OCI-LY3 (cell line): Measurements from ENCODE around the gene RAD51B.
A peak's percentile ranks its signal among the peaks of the same experiment; 100 is the strongest.

Experiments
- H2AFZ ChIP-seq: fragments of 200-600, 300-600 bp; shearing (Covaris generic); 2 replicates; pipeline ENCODE4 v1.6.0; 2014; ENCODE audit warnings: antibody characterized with exemption, low read depth, low read length
- H3K27ac ChIP-seq: fragments of 200-600, 300-600 bp; sonication (generic); 2 replicates; pipeline ENCODE4 v1.5.1; 2014; ENCODE audit warnings: mild to moderate bottlenecking, low read length, moderate library complexity, mixed read lengths
- H3K27me3 ChIP-seq: fragments of 200-600, 300-600 bp; sonication (generic); 2 replicates; pipeline ENCODE4 v1.6.1; 2014; ENCODE audit warnings: low read depth, low read length, mixed read lengths
- H3K36me3 ChIP-seq: fragments of 200-600, 300-600 bp; sonication (generic); replicated peaks from 2 replicates; pipeline ENCODE3; 2014; ENCODE audit warnings: low read depth, low read length, mixed read lengths
- H3K4me1 ChIP-seq: fragments of 300-600, 200-600 bp; sonication (generic); 2 replicates; pipeline ENCODE4 v1.6.1; 2014; ENCODE audit warnings: low read length, mixed read lengths
- H3K4me2 ChIP-seq: fragments of 200-600, 300-600 bp; sonication (generic); 2 replicates; pipeline ENCODE4 v1.6.1; 2014; ENCODE audit warnings: low read length, mixed read lengths
- H3K4me3 ChIP-seq: fragments of 300-600, 200-600 bp; sonication (generic); 2 replicates; pipeline ENCODE4 v1.5.1; 2014; ENCODE audit warnings: antibody characterized with exemption, mild to moderate bottlenecking, low read length, moderate library complexity
- H3K79me2 ChIP-seq: fragments of 300-600, 200-600 bp; shearing (Covaris generic); 2 replicates; pipeline ENCODE4 v1.6.1; 2014; ENCODE audit warnings: mild to moderate bottlenecking, low read length, mixed read lengths
- H3K9ac ChIP-seq: fragments of 300-600, 200-600 bp; shearing (Covaris generic); 2 replicates; pipeline ENCODE4 v1.6.0; 2014; ENCODE audit warnings: mild to moderate bottlenecking, low read length, moderate library complexity
- H3K9me3 ChIP-seq: fragments of 200-600, 300-600 bp; shearing (Covaris generic); 2 replicates; pipeline ENCODE4 v1.6.1; 2014; ENCODE audit warnings: low read length, mixed read lengths; ENCODE audit not compliant: insufficient read depth
- H4K20me1 ChIP-seq: fragments of 200-600, 300-600 bp; sonication (generic); 2 replicates; pipeline ENCODE4 v1.6.1; 2016; ENCODE audit warnings: low read length, mixed read lengths; ENCODE audit not compliant: insufficient read depth
- EZH2phosphoT487 ChIP-seq: fragments of 200-600 bp; shearing (Covaris generic); IDR thresholded peaks from 2 replicates; pipeline ENCODE4 v1.6.1; 2018; ENCODE audit warnings: antibody characterized with exemption, mixed run types, low read depth
- TF ChIP-seq, protein P1 (sequence below): fragments of 200-600, 300-600 bp; sonication (generic); IDR thresholded peaks from 2 replicates; pipeline ENCODE4 v1.5.1; 2014; ENCODE audit warnings: antibody characterized with exemption, low read length, low read depth

The RAD51B gene

GRCh38 chr14:67857778-67858350 is 38.3 kb downstream of the RAD51B start:
- H2AFZ ChIP-seq = no peak overlapping the region
- TF ChIP-seq EZH2phosphoT487 = no peak
- TF ChIP-seq, protein P1, sequence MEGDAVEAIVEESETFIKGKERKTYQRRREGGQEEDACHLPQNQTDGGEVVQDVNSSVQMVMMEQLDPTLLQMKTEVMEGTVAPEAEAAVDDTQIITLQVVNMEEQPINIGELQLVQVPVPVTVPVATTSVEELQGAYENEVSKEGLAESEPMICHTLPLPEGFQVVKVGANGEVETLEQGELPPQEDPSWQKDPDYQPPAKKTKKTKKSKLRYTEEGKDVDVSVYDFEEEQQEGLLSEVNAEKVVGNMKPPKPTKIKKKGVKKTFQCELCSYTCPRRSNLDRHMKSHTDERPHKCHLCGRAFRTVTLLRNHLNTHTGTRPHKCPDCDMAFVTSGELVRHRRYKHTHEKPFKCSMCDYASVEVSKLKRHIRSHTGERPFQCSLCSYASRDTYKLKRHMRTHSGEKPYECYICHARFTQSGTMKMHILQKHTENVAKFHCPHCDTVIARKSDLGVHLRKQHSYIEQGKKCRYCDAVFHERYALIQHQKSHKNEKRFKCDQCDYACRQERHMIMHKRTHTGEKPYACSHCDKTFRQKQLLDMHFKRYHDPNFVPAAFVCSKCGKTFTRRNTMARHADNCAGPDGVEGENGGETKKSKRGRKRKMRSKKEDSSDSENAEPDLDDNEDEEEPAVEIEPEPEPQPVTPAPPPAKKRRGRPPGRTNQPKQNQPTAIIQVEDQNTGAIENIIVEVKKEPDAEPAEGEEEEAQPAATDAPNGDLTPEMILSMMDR = no peak
- peaks cover 34% of the 10 kb centered on the region for H3K4me1 ChIP-seq
- H3K36me3 ChIP-seq = no peaks in the 10 kb centered on the region
- H4K20me1 ChIP-seq = no peaks in the 10 kb centered on the region
- H3K9ac ChIP-seq = no peak overlapping the region
- H3K27ac ChIP-seq = no peak overlapping the region
- H3K27me3 ChIP-seq = no peaks in the 10 kb centered on the region
- no peak overlapping the region for H3K4me3 ChIP-seq
- no peaks in the 10 kb centered on the region for H3K9me3 ChIP-seq
- H3K79me2 ChIP-seq = no peaks in the 10 kb centered on the region
- H3K4me2 ChIP-seq = no peak overlapping the region

DNA sequence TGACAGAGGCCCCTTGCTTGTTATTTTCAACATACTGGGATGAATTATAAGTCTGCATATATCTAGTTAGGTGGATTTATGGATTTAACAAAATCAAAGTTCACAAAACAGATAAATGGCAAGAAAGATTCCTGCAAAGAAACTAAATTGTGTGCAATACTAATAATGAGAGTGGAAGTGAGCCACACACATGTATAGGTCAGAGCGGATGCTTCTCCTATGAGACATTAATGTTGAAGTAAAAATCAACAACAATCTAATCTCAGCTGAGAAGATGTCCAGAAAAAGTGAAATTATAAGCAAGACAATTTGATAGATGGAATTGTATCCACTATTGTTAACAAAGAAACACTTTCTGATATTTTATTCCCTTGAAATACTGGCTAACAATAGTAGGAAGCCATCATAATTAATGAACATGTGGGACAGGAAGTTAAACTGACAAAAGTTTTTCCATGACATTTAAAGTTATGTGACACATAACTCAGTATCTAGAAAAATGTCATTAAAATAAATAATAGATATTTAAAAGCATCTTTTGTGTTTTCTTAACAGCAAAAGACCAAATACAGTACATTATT is 39.7 kb downstream of the RAD51B start:
- H3K27ac ChIP-seq = no peak overlapping the region
- H3K36me3 ChIP-seq = no peaks in the 10 kb centered on the region
- peaks cover 20% of the 10 kb centered on the region for H3K4me1 ChIP-seq
- H2AFZ ChIP-seq = no peak overlapping the region
- no peaks in the 10 kb centered on the region for H3K79me2 ChIP-seq
- peak overlapping the region; percentile 47 for H3K4me2 ChIP-seq
- no peaks in the 10 kb centered on the region for H3K27me3 ChIP-seq
- TF ChIP-seq EZH2phosphoT487 = no peak
- TF ChIP-seq, protein P1 = no peak
- H4K20me1 ChIP-seq = no peaks in the 10 kb centered on the region
- H3K9ac ChIP-seq = no peak overlapping the region
- no peaks in the 10 kb centered on the region for H3K9me3 ChIP-seq
- H3K4me3 ChIP-seq = no peak overlapping the region

GRCh38 chr14:67863223-67863622 is 43.6 kb downstream of the RAD51B start:
- no peaks in the 10 kb centered on the region for H3K36me3 ChIP-seq

GRCh38 chr14:67875175-67876006 is 55.8 kb downstream of the RAD51B start:
- Histone ChIP-seq H3K27ac (no peak overlapping the region), H3K4me1 (peaks cover 4% of the 10 kb centered on the region; the same call in 1 of the 2 replicates), H3K4me3 (no peak overlapping the region), H3K9me3 (no peaks in the 10 kb centered on the region), H2AFZ (no peak overlapping the region), H3K79me2 (no peaks in the 10 kb centered on the region), H4K20me1 (no peaks in the 10 kb centered on the region), H3K36me3 (no peaks in the 10 kb centered on the region), H3K4me2 (no peak overlapping the region), H3K9ac (no peak overlapping the region), H3K27me3 (no peaks in the 10 kb centered on the region)
- TF ChIP-seq, protein P1 = no peak
- TF ChIP-seq EZH2phosphoT487 = no peak

More at GRCh38 chr14:67863223-67863622, 43.6 kb downstream of the RAD51B start:
- no peak for TF ChIP-seq EZH2phosphoT487
- TF ChIP-seq, protein P1 = no peak
- Histone ChIP-seq H3K27me3 (no peaks in the 10 kb centered on the region), H2AFZ (no peak overlapping the region), H3K27ac (no peak overlapping the region), H3K9ac (no peak overlapping the region), H3K4me3 (no peak overlapping the region), H4K20me1 (no peaks in the 10 kb centered on the region), H3K9me3 (no peaks in the 10 kb centered on the region), H3K4me1 (peaks cover 15% of the 10 kb centered on the region), H3K79me2 (no peaks in the 10 kb centered on the region), H3K4me2 (no peak overlapping the region)
